Breast epithelium (tissue), 3 donors: ENCODE data around the gene REV3L.

Experiments
- CTCF ChIP-seq, 3 donors: fragments of 450-650 bp; IDR thresholded peaks; one replicate each; pipeline ENCODE4 v1.5.1; 2016 to 2017; ENCODE audit warnings: antibody characterized with exemption in 3 of 3, mild to moderate bottlenecking in 3 of 3, moderate library complexity in 3 of 3
- POLR2A ChIP-seq: fragments of 450-650 bp; IDR thresholded peaks from one replicate; pipeline ENCODE4 v1.6.1; 2016; ENCODE audit warnings: antibody characterized with exemption, mild to moderate bottlenecking, moderate library complexity
- POLR2AphosphoS5 ChIP-seq, 3 donors: sonication (generic); formaldehyde crosslinking; IDR thresholded peaks; one replicate each; pipeline ENCODE4 v1.6.1; 2017; ENCODE audit warnings: antibody characterized with exemption in 3 of 3

GRCh38 chr6:111254779-111255166 is 228.2 kb downstream of the REV3L start:
- TF ChIP-seq CTCF (IDR thresholded peaks at IDR 0.05) (no peak), POLR2A (no peak), POLR2AphosphoS5 (IDR thresholded peaks at IDR 0.05) (no peak)
